Raji (cell line): ENCODE measurements around the gene KIF6.

Experiments
- POLR2A ChIP-seq: IDR thresholded peaks from 2 replicates; pipeline ENCODE4 v1.6.1; 2011; ENCODE audit warnings: low read depth, low read length, control low read depth; ENCODE audit not compliant: insufficient read depth

The KIF6 gene, protein sequence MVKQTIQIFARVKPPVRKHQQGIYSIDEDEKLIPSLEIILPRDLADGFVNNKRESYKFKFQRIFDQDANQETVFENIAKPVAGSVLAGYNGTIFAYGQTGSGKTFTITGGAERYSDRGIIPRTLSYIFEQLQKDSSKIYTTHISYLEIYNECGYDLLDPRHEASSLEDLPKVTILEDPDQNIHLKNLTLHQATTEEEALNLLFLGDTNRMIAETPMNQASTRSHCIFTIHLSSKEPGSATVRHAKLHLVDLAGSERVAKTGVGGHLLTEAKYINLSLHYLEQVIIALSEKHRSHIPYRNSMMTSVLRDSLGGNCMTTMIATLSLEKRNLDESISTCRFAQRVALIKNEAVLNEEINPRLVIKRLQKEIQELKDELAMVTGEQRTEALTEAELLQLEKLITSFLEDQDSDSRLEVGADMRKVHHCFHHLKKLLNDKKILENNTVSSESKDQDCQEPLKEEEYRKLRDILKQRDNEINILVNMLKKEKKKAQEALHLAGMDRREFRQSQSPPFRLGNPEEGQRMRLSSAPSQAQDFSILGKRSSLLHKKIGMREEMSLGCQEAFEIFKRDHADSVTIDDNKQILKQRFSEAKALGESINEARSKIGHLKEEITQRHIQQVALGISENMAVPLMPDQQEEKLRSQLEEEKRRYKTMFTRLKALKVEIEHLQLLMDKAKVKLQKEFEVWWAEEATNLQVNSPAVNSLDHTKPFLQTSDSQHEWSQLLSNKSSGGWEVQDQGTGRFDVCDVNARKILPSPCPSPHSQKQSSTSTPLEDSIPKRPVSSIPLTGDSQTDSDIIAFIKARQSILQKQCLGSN

DNA sequence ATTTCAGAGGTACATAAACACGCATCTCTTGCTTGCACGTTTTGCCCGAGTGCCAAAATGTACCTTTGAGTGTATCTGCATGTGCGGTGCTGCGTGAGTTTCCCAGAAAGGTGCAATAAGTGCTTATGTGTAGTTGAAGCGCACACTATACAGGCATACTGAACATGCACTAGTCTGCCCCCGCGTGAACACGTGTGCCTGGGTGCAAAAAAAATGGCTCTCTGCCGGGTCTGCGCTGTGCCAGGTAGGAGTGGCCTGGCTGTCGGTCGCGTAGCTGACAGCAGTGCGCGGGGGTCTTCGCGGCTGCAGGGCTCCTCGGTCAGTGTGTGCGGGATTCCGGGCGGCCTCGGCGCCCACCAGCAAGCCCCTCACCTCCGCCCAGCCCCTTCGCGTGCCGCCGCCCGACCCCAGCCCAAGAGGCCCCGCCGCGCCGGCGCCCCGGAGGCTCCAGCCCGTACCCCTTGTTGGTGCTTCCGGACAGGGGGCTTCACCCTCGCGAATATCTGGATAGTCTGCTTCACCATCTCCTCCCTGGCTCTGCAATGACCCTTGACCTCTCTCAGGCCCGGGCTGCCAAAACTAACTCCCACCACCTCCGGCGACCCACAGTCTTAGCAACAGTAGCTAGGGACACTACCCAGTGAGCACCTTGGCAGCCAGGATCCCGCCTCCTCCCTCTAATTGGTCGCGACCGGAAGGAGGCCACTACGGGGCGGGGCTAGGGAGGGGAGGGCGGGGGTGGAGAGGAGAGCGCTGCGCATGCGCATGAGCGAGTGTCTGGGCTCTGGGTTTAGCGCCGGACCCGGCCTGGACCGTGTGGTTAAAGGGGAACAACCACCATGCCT, at the start of gene KIF6:
TSS of gene KIF6 (minus strand) at position 622 of the 845 bp plus-strand sequence. CDS start at position 524, 98 bp downstream.
- no peak for TF ChIP-seq POLR2A

DNA sequence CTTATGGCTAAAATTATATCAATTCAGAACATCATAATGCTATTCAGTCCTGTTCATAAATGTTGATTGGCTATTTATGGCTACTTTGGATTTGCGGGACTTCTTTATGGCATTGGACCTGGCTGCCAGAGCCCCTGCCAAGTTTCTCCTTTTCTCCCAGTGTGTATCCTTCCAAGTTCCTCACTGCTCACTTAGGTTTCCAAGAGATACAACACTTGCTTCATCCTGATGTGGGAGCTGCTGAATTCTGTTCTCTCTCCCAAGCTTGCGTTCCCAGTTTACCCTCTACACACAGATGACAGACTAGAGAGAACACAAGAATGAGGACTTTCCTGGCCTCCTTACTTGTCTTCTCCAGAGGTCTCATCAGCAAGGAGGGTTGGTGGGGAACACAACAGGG, 48.6 kb upstream of the KIF6 start:
- no peak for TF ChIP-seq POLR2A

DNA sequence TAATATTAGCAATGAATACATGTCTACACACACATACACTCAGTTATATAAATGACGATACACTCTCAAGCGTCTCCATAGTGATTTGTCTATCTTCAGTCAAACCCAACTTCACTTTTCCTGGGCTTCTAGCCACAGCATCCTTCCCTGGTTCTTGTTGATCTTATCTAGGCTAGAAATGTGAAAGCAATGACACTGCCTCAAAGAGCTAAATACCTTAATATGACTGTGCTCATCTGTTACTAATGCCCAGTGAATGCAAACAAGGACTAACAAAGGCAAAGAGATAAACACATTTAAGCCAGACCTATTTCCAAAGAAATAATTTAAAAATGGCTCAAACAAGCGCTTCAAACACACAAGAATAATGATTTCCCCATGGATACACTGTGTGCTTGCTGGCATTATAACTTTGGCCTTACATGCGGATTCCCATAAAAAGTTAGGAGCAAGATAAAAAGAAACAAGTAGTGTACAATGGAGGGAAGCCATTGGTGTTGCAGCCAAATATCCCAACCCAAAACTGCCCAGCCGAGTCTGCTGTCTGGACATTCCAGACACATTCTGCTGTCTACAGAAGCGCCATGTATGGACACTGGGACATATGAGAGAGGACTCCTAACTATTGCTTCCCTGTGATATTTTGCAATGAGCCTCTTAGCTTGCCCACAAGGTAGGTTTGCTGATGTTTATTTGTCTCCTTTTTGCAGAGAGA, 47.5 kb upstream of the KIF6 start:
- TF ChIP-seq POLR2A = no peak

DNA sequence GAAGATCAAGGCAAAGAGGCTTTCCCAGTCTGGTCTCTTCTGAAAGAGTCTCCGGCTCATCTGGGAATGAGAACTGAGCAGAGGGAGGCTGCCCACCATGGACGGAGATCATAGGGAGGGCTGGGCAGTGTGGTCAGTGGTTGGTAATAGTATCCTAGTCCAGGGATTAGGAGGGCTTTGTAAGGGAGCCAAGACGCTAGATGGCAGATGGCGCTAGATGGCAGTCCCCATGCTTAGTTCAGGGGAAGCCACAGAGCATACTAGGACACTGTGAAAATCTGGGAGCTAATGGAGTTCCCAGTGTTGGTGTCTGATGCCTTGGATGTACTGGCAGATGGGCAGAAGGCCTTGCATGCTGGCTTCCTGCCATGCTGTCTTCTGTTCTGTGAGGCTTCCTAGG, 45.2 kb upstream of the KIF6 start:
- TF ChIP-seq POLR2A = no peak

DNA sequence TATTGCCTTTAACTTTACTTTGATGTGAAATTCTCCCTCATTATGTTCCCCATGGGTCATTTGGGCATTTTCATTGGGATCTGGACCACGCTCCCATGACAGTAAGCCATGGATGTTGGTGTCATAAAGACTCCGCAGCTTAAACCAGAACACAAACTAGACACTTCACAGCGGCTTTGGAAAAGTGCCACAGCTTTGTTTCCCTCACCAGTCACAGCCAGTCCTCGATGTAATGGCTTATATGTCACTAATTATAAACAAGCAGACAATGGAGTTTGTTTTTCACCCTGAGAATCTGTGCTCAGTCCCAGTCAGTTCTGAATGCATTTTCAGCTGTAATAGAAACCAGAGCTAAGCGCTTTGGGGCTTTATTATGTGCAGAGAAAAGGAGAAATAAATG, 43.8 kb upstream of the KIF6 start:
- no peak for TF ChIP-seq POLR2A

DNA sequence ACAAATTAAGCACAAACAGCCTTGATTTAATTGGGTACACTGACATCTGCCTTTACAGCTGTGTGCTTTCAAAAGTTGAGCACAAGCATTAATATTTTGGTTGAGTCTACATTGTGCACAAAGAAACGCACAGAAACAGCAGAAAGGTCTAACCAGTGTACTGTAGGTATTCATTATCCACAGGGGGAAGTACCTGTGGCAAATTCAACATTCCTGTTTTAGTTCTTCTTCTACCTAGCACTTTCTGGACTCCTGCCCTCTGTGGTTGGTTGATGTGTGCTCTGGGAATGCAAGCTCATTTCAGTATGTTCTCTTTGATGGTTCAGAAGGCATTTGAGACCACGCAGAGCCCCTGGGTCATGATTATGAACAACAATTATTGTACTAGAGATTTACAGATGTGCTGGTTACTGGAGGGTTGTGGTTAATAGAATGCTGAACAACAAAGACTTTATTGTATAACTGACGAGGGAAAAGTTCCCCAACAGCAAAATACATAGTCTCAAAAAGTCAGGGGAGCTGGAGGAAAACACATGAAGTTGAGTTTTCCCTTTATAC, 40.4 kb upstream of the KIF6 start:
- no peak for TF ChIP-seq POLR2A

DNA sequence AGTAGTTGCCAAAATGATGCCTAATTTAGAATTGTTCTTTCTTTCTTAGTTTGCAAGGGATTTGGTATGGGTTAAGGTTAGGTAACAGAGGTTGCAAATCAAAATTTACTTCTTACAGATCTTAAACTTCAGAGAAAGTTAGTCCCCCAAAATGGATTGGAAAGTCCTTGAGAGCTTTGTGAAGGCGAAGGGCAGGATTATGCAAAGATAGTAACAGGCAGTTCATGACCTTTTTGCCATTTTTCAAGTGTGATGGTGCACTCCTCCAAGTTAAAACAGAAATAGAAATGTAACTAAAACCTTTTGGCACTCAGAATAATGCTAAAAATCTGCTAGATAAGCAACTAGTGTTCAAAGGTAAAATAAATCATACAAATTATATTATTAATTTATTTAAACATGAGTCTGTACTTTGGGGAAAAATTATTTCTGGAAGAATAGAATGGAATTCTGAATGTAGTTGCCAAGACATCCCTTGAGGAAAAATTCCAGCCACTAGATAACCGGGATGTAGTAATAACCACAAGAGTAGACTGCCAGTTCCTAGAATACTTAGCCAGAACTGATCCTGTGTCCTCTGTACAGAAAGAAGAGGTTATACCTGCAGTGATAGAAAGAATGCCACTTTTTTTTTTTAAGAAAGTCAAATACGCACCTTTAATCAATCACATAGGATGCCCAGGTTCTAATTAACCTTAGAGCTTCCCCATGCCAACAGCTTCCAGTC, 35.2 kb upstream of the KIF6 start:
- no peak for TF ChIP-seq POLR2A

DNA sequence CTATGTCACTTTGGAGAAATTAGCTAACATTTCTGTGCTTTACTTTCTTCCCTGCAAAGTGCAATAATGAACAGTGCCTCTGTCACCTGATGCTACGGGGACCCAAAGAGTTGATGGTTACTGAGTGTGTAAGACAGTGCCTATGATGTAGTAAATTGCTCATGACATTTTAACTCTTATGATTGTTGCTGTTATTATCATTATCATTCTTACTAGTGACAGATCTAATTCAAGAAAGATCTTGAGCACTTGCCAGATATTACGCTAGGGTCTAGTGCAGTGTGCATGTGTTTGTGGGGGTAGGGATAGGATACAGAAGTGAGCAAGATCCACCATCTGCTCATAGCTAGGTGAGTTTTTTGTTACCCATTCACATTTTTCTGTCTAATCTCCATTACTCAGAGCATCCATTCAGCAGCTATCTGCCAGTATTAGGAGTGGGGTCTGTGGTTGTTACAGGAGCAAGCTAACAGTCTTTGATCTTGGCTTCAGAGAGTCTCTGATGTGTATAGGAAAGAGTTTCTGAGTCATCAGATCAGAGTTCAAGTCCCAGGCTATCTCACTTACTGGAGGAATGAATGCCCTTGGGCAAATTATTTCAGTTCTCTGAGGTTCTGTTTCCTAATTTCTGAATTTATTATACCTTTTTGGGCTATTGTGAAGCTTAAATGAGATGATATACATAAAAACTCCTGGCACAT, 33.8 kb upstream of the KIF6 start:
- no peak for TF ChIP-seq POLR2A

DNA sequence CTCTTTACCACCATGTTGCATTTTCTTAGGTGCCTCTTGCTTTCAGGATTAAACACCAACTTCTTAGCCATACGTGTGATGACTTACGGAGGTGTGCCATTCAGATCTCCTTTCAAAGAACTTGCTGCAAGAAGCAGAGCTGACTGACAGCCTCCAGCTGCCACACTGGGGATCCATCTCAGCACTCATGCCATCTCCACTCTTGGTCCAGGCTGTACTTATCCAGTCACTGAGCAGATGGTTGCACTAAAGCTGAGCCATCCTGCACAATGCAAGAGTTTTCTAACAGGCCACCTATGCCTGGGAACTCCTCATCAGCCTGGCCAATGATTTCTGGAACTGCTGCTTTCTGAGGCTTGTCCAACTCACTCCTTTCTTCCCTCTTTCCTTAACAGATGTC, 31.4 kb upstream of the KIF6 start:
- TF ChIP-seq POLR2A = no peak

DNA sequence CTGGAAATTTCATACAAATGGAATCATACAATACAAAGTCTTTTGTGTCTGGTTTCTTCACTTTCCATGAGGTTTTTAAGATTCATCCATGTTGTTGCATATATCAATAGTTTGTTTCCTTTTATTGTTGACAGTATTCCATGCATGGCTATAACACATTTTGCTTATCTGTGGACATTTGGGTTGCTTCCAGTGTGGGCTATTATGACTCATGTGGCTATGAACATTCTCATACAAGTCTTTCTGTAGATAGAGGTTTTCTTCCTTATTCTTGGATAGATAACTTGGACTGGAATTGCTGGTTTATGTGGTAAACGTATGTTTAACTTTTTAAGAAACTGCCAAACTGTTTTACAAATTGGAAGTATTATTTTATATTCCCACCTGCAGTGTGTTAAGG, 30.0 kb upstream of the KIF6 start:
- TF ChIP-seq POLR2A = no peak

DNA sequence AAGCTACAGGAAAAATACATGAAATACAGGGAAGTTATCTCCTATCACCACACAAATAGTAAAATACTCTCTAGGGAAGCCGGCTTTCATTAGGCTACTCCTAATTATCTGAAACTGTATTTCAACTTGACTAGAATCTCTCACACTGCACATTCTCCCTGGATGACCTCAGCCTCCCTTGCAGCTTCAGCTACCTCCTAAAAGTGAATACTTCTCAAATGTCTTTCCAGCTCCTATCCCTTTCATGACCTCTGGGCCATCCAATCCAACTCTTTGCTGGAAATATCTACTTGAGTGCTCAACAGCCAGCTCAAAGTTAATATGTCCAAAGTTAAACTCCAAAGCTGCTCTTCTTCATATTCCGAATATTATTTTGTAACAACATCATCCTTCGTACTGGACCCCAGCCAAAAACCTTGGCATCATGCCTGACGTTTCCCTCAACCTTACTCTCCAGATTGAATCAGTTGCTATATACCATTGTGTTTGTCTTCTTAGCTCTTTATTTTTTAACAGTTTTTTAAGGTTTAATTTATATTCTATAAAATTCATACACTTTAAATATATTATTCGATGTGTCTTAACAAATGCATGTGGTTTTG, 29.4 kb upstream of the KIF6 start:
- TF ChIP-seq POLR2A = no peak

DNA sequence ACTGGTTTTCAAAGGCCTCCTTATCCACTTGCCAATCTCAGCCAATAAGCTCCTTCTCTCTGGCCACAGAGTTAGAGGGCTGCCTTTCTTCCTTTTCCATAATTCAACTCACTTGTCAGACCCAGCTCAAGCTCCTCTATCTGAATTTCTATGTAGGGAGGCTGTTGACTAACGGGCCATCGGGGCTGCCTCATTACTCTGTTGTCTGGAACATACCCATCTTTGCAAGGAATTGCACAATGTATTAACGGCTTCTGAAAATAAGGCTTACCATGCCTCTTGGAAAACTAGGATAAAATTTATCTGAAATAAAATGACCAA, 28.5 kb upstream of the KIF6 start:
- TF ChIP-seq POLR2A = no peak
